Mesenchymal stem cell (in vitro differentiated cells and primary cell): ENCODE data around the gene MSI2.

Experiments used
- DNase-seq: peaks from one replicate; pipeline ENCODE4 v3.0.0-alpha.2; 2013
- H2AFZ ChIP-seq: one replicate; pipeline ENCODE4 v1.6.1; 2013; ENCODE audit warnings: low read depth, mild to moderate bottlenecking, control low read depth, inconsistent platforms, low read length, moderate library complexity
- H2AK5ac ChIP-seq: 2 replicates; pipeline ENCODE4 v1.6.1; 2013; ENCODE audit warnings: low read length, moderate library complexity, mild to moderate bottlenecking, inconsistent platforms; ENCODE audit not compliant: severe bottlenecking
- H2BK120ac ChIP-seq: one replicate; pipeline ENCODE4 v1.6.1; 2013; ENCODE audit warnings: low read depth, mild to moderate bottlenecking, inconsistent platforms, low read length, moderate library complexity
- H2BK12ac ChIP-seq, 2 experiments: one replicate each; pipeline ENCODE4 v1.6.1; 2013; ENCODE audit warnings: inconsistent platforms in 2 of 2, low read length in 2 of 2, mild to moderate bottlenecking in 2 of 2, moderate library complexity in 2 of 2, control low read depth in 1 of 2
- H2BK15ac ChIP-seq: one replicate; pipeline ENCODE4 v1.6.1; 2013; ENCODE audit warnings: mild to moderate bottlenecking, low read depth, inconsistent platforms; ENCODE audit not compliant: poor library complexity, severe bottlenecking
- H2BK5ac ChIP-seq: 2 replicates; pipeline ENCODE4 v1.6.1; 2013; ENCODE audit warnings: low read depth, mild to moderate bottlenecking, low read length, control low read depth, inconsistent platforms; ENCODE audit not compliant: poor library complexity, severe bottlenecking
- H3K14ac ChIP-seq, 2 experiments: one replicate each; pipeline ENCODE4 v1.6.1; 2013; ENCODE audit warnings: inconsistent platforms in 2 of 2, low read length in 2 of 2, control low read depth in 1 of 2, mild to moderate bottlenecking in 1 of 2, moderate library complexity in 1 of 2
- H3K18ac ChIP-seq, 2 experiments: one replicate each; pipeline ENCODE4 v1.6.1; 2013; ENCODE audit warnings: inconsistent platforms in 2 of 2, low read length in 2 of 2, control low read depth in 1 of 2, low read depth in 1 of 2, mild to moderate bottlenecking in 1 of 2
- H3K23ac ChIP-seq, 2 experiments: one replicate each; pipeline ENCODE4 v1.6.1; 2013; ENCODE audit warnings: inconsistent platforms in 2 of 2, low read length in 2 of 2, mild to moderate bottlenecking in 2 of 2, moderate library complexity in 2 of 2, control low read depth in 1 of 2
- H3K27ac ChIP-seq: 2 replicates; pipeline ENCODE4 v1.5.1; 2013; ENCODE audit warnings: mild to moderate bottlenecking, moderate library complexity, low read length, control low read depth, inconsistent platforms; ENCODE audit not compliant: poor library complexity, severe bottlenecking
- H3K27me3 ChIP-seq, 2 experiments: 2 replicates each; pipeline versions ENCODE4 v1.6.1 to v1.7.0; 2013; ENCODE audit warnings: low read length in 2 of 2, mild to moderate bottlenecking in 2 of 2, moderate library complexity in 2 of 2, control low read depth in 1 of 2, inconsistent platforms in 1 of 2; ENCODE audit not compliant: control insufficient read depth in 1 of 2, insufficient read depth in 1 of 2
- H3K36me3 ChIP-seq, 2 experiments: 2 replicates each; pipeline versions ENCODE4 v1.6.1 to v1.7.0; 2013; ENCODE audit warnings: low read length in 2 of 2, control low read depth in 1 of 2, inconsistent platforms in 1 of 2, low read depth in 1 of 2, mild to moderate bottlenecking in 1 of 2; ENCODE audit not compliant: insufficient read depth in 2 of 2, control insufficient read depth in 1 of 2
- H3K4ac ChIP-seq, 2 experiments: one replicate each; pipeline ENCODE4 v1.6.1; 2013; ENCODE audit warnings: inconsistent platforms in 2 of 2, low read length in 2 of 2, mild to moderate bottlenecking in 2 of 2, moderate library complexity in 2 of 2, control low read depth in 1 of 2, low read depth in 1 of 2
- H3K4me1 ChIP-seq: 2 replicates; pipeline ENCODE4 v1.6.1; 2013; ENCODE audit warnings: low read depth, low read length, control low read depth; ENCODE audit not compliant: control insufficient read depth, insufficient read depth
- H3K4me2 ChIP-seq: 2 replicates; pipeline ENCODE4 v1.6.1; 2013; ENCODE audit warnings: low read length, mild to moderate bottlenecking, inconsistent platforms; ENCODE audit not compliant: poor library complexity, severe bottlenecking
- H3K4me3 ChIP-seq, 2 experiments: 2 replicates each; pipeline versions ENCODE4 v1.5.1 to v1.7.0; 2013; ENCODE audit warnings: low read length in 2 of 2, mild to moderate bottlenecking in 2 of 2, control low read depth in 1 of 2, low read depth in 1 of 2; ENCODE audit not compliant: insufficient read depth in 1 of 2
- H3K79me1 ChIP-seq: replicated peaks from 2 replicates; pipeline ENCODE4 v1.6.1; 2013; ENCODE audit warnings: mild to moderate bottlenecking, control low read depth, low read length, inconsistent platforms; ENCODE audit not compliant: poor library complexity, severe bottlenecking
- H3K9ac ChIP-seq: 2 replicates; pipeline ENCODE4 v1.7.0; 2013; ENCODE audit warnings: mild to moderate bottlenecking, low read length, moderate library complexity
- H3K9me3 ChIP-seq: 2 replicates; pipeline ENCODE4 v1.7.0; 2013; ENCODE audit warnings: mild to moderate bottlenecking, low read length; ENCODE audit not compliant: control insufficient read depth
- H4K8ac ChIP-seq: one replicate; pipeline ENCODE4 v1.6.1; 2013; ENCODE audit warnings: inconsistent platforms, mild to moderate bottlenecking, low read length, moderate library complexity
- H4K91ac ChIP-seq: one replicate; pipeline ENCODE4 v1.6.1; 2013; ENCODE audit warnings: mild to moderate bottlenecking, low read length, inconsistent platforms
- WGBS: methylation state at CpG from one replicate; pipeline ENCODE4 v1.1.7; 2013; ENCODE audit warnings: mixed read lengths; 5-methylcytosine and 5-hydroxymethylcytosine counted together

The MSI2 gene

GRCh38 chr17:57264250-57264649, 7.9 kb downstream of the MSI2 start:
- Histone ChIP-seq H3K4me1 (no peaks in the 10 kb centered on the region), H3K79me1 (peaks cover 48% of the 10 kb centered on the region), H3K9ac (no peak overlapping the region), H2BK5ac (no peak overlapping the region), H3K9me3 (no peaks in the 10 kb centered on the region), H2BK120ac (no peak overlapping the region), H2BK15ac (no peak overlapping the region), H3K23ac (no peak overlapping the region), H3K27ac (no peak overlapping the region), H3K18ac (no peak overlapping the region), H3K4me2 (no peak overlapping the region), H2AK5ac (no peak overlapping the region), H3K36me3 (peaks cover 16 to 21% of the 10 kb centered on the region in 2 experiments), H2BK12ac (no peak overlapping the region), H3K4me3 (no peak overlapping the region), H2AFZ (no peak overlapping the region), H4K91ac (no peak overlapping the region), H3K27me3 (no peaks in the 10 kb centered on the region), H3K4ac (no peak overlapping the region), H4K8ac (no peak overlapping the region), H3K14ac (no peak overlapping the region)
- 100% methylated on average over 2 of the region's 5 CpGs for WGBS
- DNase-seq, result no peak

- no peak overlapping the region for H3K18ac ChIP-seq
- H3K9me3 ChIP-seq, result no peaks in the 10 kb centered on the region
- WGBS, result 98% methylated on average over 7 of the region's 7 CpGs
- no peak overlapping the region for H3K4ac ChIP-seq
- no peak overlapping the region for H3K4me2 ChIP-seq
- H3K79me1 ChIP-seq, result peaks cover 50% of the 10 kb centered on the region
- no peak overlapping the region for H3K27ac ChIP-seq
- H3K9ac ChIP-seq, result no peak overlapping the region
- H2BK120ac ChIP-seq, result no peak overlapping the region
- no peaks in the 10 kb centered on the region for H3K4me1 ChIP-seq
- no peak overlapping the region for H3K14ac ChIP-seq
- no peak overlapping the region for H3K4me3 ChIP-seq
- no peak overlapping the region for H2BK12ac ChIP-seq
- DNase-seq, result no peak
- H2BK15ac ChIP-seq, result no peak overlapping the region
- H3K27me3 ChIP-seq, result no peaks in the 10 kb centered on the region
- no peak overlapping the region for H2AK5ac ChIP-seq
- H2BK5ac ChIP-seq, result no peak overlapping the region
- no peak overlapping the region for H2AFZ ChIP-seq
- H4K8ac ChIP-seq, result no peak overlapping the region
- H4K91ac ChIP-seq, result no peak overlapping the region
- H3K23ac ChIP-seq, result no peak overlapping the region
- peaks cover 16 to 25% of the 10 kb centered on the region in 2 experiments for H3K36me3 ChIP-seq
These were observed 8.5 kb downstream of the MSI2 start for GRCh38 chr17:57264776-57265175.

GRCh38 chr17:57266902-57267311, 10.6 kb downstream of the MSI2 start:
- 93% methylated on average over 14 of the region's 14 CpGs for WGBS
- H3K27ac ChIP-seq, result no peak overlapping the region
- no peak overlapping the region for H3K14ac ChIP-seq
- H3K4ac ChIP-seq, result no peak overlapping the region
- H2AFZ ChIP-seq, result no peak overlapping the region
- no peak overlapping the region for H3K4me3 ChIP-seq
- no peak overlapping the region for H2AK5ac ChIP-seq
- peaks cover 59% of the 10 kb centered on the region for H3K79me1 ChIP-seq
- H3K23ac ChIP-seq, result no peak overlapping the region
- peaks cover 16 to 31% of the 10 kb centered on the region in 2 experiments for H3K36me3 ChIP-seq
- H3K4me1 ChIP-seq, result no peaks in the 10 kb centered on the region
- no peak overlapping the region for H3K4me2 ChIP-seq
- no peak overlapping the region for H2BK12ac ChIP-seq
- H2BK5ac ChIP-seq, result no peak overlapping the region
- no peak overlapping the region for H3K9ac ChIP-seq
- H4K8ac ChIP-seq, result peak overlapping the region; percentile 61
- no peak overlapping the region for H2BK120ac ChIP-seq
- no peaks in the 10 kb centered on the region for H3K27me3 ChIP-seq
- H3K18ac ChIP-seq, result no peak overlapping the region
- no peaks in the 10 kb centered on the region for H3K9me3 ChIP-seq
- H2BK15ac ChIP-seq, result no peak overlapping the region
- no peak for DNase-seq
- H4K91ac ChIP-seq, result no peak overlapping the region

- H3K79me1 ChIP-seq, result peaks cover 57% of the 10 kb centered on the region
- peaks cover 3 to 31% of the 10 kb centered on the region in 2 experiments for H3K36me3 ChIP-seq
- no peak for DNase-seq
- H2AFZ ChIP-seq, result no peak overlapping the region
- 97% methylated on average over 6 of the region's 8 CpGs for WGBS
- H3K27me3 ChIP-seq, result no peaks in the 10 kb centered on the region
- H4K8ac ChIP-seq, result no peak overlapping the region
- no peak overlapping the region for H4K91ac ChIP-seq
- no peak overlapping the region for H3K14ac ChIP-seq
- no peak overlapping the region for H2BK5ac ChIP-seq
- H3K9ac ChIP-seq, result no peak overlapping the region
- no peak overlapping the region for H2AK5ac ChIP-seq
- H2BK15ac ChIP-seq, result no peak overlapping the region
- no peak overlapping the region for H3K23ac ChIP-seq
- no peak overlapping the region for H3K4me2 ChIP-seq
- H3K9me3 ChIP-seq, result no peaks in the 10 kb centered on the region
- no peak overlapping the region for H2BK12ac ChIP-seq
- H3K4me3 ChIP-seq, result no peak overlapping the region
- no peak overlapping the region for H3K4ac ChIP-seq
- H3K18ac ChIP-seq, result no peak overlapping the region
- no peaks in the 10 kb centered on the region for H3K4me1 ChIP-seq
- no peak overlapping the region for H2BK120ac ChIP-seq
- H3K27ac ChIP-seq, result no peak overlapping the region
These were observed 11.9 kb downstream of the MSI2 start for GRCh38 chr17:57268181-57268580.
